Fibroblast of lung (primary cell): ENCODE results near the gene IPP.

Experiments
- CTCF ChIP-seq, 2 donors: IDR thresholded peaks in 1 of 2; conservative IDR thresholded peaks in 1 of 2; 1 replicate in 1 of 2; 2 replicates in 1 of 2; pipeline ENCODE4 v1.5.1; 2011 to 2012; ENCODE audit warnings: low read length in 2 of 2, control low read depth in 1 of 2, inconsistent platforms in 1 of 2, low read depth in 1 of 2, mild to moderate bottlenecking in 1 of 2
- EZH2 ChIP-seq: IDR thresholded peaks from 2 replicates; pipeline ENCODE4 v1.5.1; 2012; ENCODE audit warnings: low read length, control low read depth, mild to moderate bottlenecking; ENCODE audit errors: missing control alignments

- no peak for TF ChIP-seq CTCF (conservative IDR thresholded peaks at IDR 0.05 in 1 of 2, IDR thresholded peaks at IDR 0.05 in 1 of 2; ENCODE audit: low read depth in 1 of 2, low read length in 2 of 2)
- no peak for TF ChIP-seq EZH2
These were observed 43.6 kb upstream of the IPP start for GRCh38 chr1:45793942-45794604.
